Lung (tissue), 12 donors: ENCODE measurements around the gene HMG20A. TPM values are rescaled to one million over a fixed set of nuclear protein-coding genes. Genes with fewer than 3 reads are reported as not detected.

Source experiments
- ATAC-seq: fragments of 200-7000 bp; cut with Tn5 transposase; one replicate; pipeline ENCODE4 v1.9.1; 2020; ENCODE audit warnings: moderate number of reproducible peaks; ENCODE audit not compliant: insufficient read depth, low FRiP score
- DNase-seq, 3 donors: peaks; one replicate each; pipeline ENCODE4 v3.0.0-alpha.2; 2013 to 2017
- H3K27ac ChIP-seq, 2 donors: one replicate each; pipeline ENCODE4 v1.5.1; 2013; ENCODE audit warnings: mild to moderate bottlenecking in 2 of 2, moderate library complexity in 2 of 2, control low read depth in 1 of 2, inconsistent platforms in 1 of 2, low read depth in 1 of 2, low read length in 1 of 2
- H3K27me3 ChIP-seq, 3 donors: one replicate each; pipeline ENCODE4 v1.5.1; 2013; ENCODE audit warnings: low read length in 2 of 3; ENCODE audit not compliant: control insufficient read depth in 3 of 3, insufficient read depth in 3 of 3
- H3K36me3 ChIP-seq, 4 donors: one replicate each; pipeline ENCODE4 v1.5.1; 2013; ENCODE audit warnings: low read length in 4 of 4, mild to moderate bottlenecking in 1 of 4, moderate library complexity in 1 of 4; ENCODE audit not compliant: control insufficient read depth in 4 of 4, insufficient read depth in 4 of 4
- H3K4me1 ChIP-seq, 5 donors: one replicate each; pipeline ENCODE4 v1.5.1; 2013; ENCODE audit warnings: low read length in 5 of 5, mild to moderate bottlenecking in 2 of 5, moderate library complexity in 1 of 5; ENCODE audit not compliant: control insufficient read depth in 5 of 5, insufficient read depth in 5 of 5
- H3K4me3 ChIP-seq: one replicate; pipeline ENCODE4 v1.5.1; 2013; ENCODE audit warnings: mild to moderate bottlenecking, control low read depth, moderate library complexity
- H3K9ac ChIP-seq, 2 donors: one replicate each; pipeline ENCODE4 v1.5.1; 2013; ENCODE audit warnings: low read length in 2 of 2, control low read depth in 1 of 2; ENCODE audit not compliant: insufficient read depth in 1 of 2
- H3K9me3 ChIP-seq, 4 donors: one replicate each; pipeline ENCODE4 v1.5.1; 2013; ENCODE audit warnings: low read length in 3 of 4, mild to moderate bottlenecking in 1 of 4, moderate library complexity in 1 of 4; ENCODE audit not compliant: control insufficient read depth in 4 of 4, insufficient read depth in 3 of 4
- CTCF ChIP-seq: IDR thresholded peaks from 2 replicates; pipeline ENCODE4 v1.5.1; 2012; ENCODE audit warnings: mild to moderate bottlenecking; ENCODE audit errors: control extremely low read depth, extremely low read depth
- WGBS, 2 donors: extraction: QIAGEN DNeasy Blood & Tissue Kit; methylation state at CpG; one replicate each; pipeline ENCODE4 v1.1.7; 2013; 5-methylcytosine and 5-hydroxymethylcytosine counted together
- polyA plus RNA-seq, 2 donors: library from polyadenylated mRNA; stranded (reverse); fragments of 200-250 nt; gene quantifications; one replicate each; pipeline ENCODE4 v1.2.1, GENCODE V29; 2013
- total RNA-seq, 2 donors: library from RNA; depleted of rRNA in 1 of 2; stranded (reverse); fragments of >200 nt in 1 of 2; gene quantifications; one replicate each; pipeline ENCODE4 v1.2.1, GENCODE V29; 2014 to 2021
- donor health status: control.
- donor health status: control.
- donor health status: Bipolar disorder and iron deficiency.
- donor health status: healthy.
- donor health status: DM: yes; HTN: yes; CAD: no.

Gene HMG20A
- total and polyA plus RNA-seq, 4 donors = 12.7 to 63.9 (median 23.4) TPM

GRCh38 chr15:77496715-77497109 lies 76.0 kb downstream of the HMG20A start:
- ATAC-seq (peak; percentile 86), DNase-seq (peak; percentile 94 to 97 (median 97))
- no peak overlapping the region for H3K4me3 ChIP-seq
- no peaks in the 10 kb centered on the region for H3K36me3 ChIP-seq
- H3K9ac ChIP-seq = peak overlapping the region in 1 of 2 donors; percentile 30
- peak; percentile 78 for TF ChIP-seq CTCF
- H3K4me1 ChIP-seq = peaks cover 11 to 62% (median 31%) of the 10 kb centered on the region in 5 donors
- H3K27ac ChIP-seq = peak overlapping the region; percentile 73 to 88
- WGBS, 2 donors = 19 to 23% methylated on average over 16 of the region's 16 CpGs
- H3K9me3 ChIP-seq = no peaks in the 10 kb centered on the region
- no peaks in the 10 kb centered on the region for H3K27me3 ChIP-seq

GRCh38 chr15:77497110-77497737 lies 76.5 kb downstream of the HMG20A start:
- Histone ChIP-seq H3K9ac (peak overlapping the region; percentile 30 to 39), H3K4me3 (no peak overlapping the region)
- WGBS, 2 donors = 25 to 54% methylated on average over 7 of the region's 7 CpGs

GRCh38 chr15:77497942-77498361 lies 77.3 kb downstream of the HMG20A start:
- Histone ChIP-seq H3K27me3 (no peaks in the 10 kb centered on the region), H3K27ac (peak overlapping the region; percentile 43 to 68), H3K36me3 (no peaks in the 10 kb centered on the region), H3K4me1 (peaks cover 11 to 62% (median 31%) of the 10 kb centered on the region in 5 donors), H3K4me3 (no peak overlapping the region), H3K9me3 (no peaks in the 10 kb centered on the region), H3K9ac (no peak overlapping the region)
- DNase-seq (peak in 2 of 3 donors; percentile 76 to 86), ATAC-seq (no peak)
- no peak for TF ChIP-seq CTCF
- 46 to 59% methylated on average over 6 of the region's 6 CpGs for WGBS, 2 donors

More at GRCh38 chr15:77497110-77497737, 76.5 kb downstream of the HMG20A start:
- ATAC-seq = peak; percentile 6
- no peak for TF ChIP-seq CTCF
- Histone ChIP-seq H3K27me3 (no peaks in the 10 kb centered on the region), H3K36me3 (no peaks in the 10 kb centered on the region), H3K27ac (peak overlapping the region; percentile 68 to 88), H3K9me3 (no peaks in the 10 kb centered on the region), H3K4me1 (peaks cover 11 to 62% (median 31%) of the 10 kb centered on the region in 5 donors)
- peak; percentile 72 to 83 (median 77) for DNase-seq
